ENCODE data around the gene TMEM132D.
A peak's percentile ranks its signal among the peaks of the same experiment; 100 is the strongest.

Gene TMEM132D

DNA sequence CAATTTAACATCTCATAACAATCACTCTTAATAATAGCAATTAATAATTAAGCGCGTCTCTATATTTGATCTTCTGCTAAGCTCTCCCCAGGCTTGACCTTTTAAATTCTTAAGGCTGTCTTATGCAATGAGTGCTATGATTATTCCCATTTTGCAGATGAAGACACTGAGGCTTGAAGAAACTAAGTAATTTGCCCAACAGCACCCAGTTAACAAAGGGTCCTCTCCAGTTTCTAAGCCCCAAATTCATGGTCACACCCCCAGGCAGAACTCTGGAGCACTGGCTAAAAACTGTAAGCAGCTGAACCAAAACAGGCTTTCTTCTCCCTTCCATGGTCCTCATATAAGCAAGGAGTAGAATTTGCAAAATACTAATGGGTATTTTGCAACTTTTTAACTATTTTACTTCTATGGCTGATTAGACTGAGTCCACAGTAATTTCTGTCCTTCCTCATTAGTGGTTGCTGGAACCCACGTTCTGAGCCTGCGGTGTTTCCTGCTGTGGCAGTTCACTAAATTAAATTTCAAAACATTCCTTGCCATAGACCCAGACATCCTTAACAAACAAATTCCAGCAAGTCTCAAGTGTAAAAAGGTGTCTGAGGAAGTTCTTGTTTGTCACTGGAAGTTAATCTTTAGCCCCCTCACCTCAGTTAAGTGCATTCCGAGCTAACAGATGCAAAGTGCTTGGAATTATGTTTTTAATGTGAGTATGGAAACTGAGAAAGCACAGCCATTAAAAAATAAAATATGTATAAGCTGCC lies 76.5 kb downstream of the TMEM132D start:
- no peak for FAIRE-seq
- DNase-seq (ENCODE audit: low spot score): no peak

DNA sequence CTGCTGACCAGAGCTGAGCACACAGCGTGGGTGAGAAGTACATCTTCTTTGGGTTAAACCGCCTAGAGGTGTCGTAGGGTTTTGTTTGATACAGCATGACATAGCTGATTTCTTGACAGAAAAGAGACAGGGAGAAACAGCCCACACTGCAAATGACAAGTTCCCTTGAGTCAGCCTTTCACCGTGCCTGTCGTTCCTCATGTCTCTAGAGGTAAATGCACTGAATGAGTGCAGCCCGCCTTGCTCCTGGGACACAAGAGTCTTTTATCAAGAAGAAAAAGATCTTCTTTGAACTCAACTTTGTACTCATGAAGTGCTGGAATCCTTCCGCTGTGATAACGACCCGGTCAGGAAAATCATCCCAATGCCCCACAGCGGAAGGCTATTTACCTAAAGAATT lies 77.6 kb downstream of the TMEM132D start:
- DNase-seq (ENCODE audit: low spot score) (no peak), FAIRE-seq (no peak)

DNA sequence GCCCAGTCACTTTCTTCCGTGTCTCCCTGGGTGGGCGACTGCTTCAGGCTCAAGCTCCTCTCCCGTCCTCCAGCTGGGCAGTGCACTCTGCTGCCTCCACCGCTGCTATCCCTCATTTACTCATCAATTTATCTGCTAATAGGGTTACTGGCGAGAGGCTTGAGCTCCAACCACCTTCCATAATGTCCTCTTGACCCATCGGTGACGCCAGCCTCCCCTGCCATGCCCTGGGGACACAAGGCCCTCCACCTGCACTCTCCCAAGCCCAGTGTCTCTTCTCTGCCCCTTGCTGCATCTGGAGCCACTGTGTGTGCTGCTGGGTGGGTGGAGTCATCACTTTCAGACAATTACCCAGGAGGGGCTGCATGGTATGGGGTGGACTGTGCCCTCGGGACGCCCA lies 78.5 kb downstream of the TMEM132D start:
- no peak for DNase-seq (ENCODE audit: low spot score)
- no peak for FAIRE-seq

DNA sequence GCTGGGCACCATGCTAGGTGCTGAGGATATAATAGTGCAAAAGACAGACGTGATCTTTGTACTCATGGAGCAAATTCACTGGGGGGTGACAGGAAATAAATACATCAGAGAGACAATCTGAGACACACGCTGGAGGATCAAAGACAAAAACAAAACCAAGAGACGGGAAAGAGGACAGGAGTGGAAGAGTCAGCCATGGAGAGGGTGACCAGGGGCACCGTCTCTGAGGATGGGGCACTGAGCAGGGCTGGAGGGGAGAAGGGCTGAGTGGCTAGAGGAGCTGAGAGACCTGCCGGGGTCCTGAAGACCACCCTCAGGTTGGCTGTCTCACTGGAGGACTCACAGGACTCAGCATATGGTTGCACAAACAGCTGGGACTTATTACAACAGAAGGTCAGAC lies 81.9 kb downstream of the TMEM132D start:
- no peak for FAIRE-seq
- DNase-seq (ENCODE audit: low spot score): no peak

DNA sequence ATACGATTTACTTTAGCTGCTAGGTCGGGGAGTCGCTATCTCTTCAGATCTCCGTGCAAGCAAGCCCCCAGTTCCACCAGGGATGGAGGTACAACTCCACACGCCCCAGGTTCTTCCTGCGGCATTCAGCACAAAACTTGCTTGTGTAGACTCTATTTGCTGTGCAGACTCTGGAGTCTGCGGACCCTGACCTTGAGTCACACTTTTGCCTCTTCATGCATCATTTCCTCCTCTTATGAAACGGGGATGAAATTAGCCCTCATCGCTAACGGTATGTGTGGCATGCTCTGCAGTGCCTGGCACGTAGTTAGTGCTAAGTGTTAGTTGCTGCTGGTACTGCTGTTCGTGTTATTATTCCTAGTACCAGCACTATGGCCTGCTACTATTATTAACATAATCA lies 84.4 kb downstream of the TMEM132D start:
- FAIRE-seq (peak; percentile 57), DNase-seq (ENCODE audit: low spot score) (peak; percentile 65)

DNA sequence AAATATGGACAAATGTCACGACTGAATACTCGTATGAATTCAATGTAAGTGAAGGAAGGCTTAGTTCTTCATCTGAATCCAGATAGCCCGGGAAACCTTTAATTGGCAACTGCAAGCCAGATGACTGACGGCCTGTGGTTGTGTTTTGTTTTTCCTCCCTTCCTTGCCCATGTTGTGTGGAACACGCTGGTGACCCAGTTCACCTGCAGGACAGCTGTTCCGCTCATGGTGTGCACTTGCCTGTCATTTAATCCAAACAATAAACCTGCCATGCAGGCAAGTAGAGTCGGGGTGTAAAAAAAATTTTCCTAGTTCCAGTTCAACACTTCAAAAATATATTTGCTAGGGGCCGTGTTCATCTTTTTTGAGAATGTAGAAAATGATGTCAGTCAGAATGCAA lies 88.0 kb downstream of the TMEM132D start:
- DNase-seq (ENCODE audit: low spot score) (no peak), FAIRE-seq (no peak)

DNA sequence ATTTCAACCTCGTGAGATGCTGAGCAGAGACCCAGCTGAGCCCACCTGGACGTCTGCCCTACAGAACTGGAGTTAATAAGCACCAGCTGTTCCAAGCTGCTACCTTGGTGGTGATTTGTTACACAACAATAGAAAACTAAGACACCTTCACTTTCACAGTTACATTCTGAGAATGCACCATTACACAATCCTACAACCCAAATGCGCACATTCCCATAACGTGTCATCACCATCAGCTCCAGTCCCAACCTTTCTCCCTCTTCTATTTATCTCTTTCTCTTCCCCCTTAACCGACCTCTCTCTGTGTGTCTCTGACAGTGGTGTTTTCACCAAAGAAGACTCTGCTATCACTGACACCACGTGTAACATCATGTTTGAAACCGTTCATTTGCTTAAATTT lies 91.9 kb downstream of the TMEM132D start:
- no peak for FAIRE-seq
- DNase-seq (ENCODE audit: low spot score): no peak

DNA sequence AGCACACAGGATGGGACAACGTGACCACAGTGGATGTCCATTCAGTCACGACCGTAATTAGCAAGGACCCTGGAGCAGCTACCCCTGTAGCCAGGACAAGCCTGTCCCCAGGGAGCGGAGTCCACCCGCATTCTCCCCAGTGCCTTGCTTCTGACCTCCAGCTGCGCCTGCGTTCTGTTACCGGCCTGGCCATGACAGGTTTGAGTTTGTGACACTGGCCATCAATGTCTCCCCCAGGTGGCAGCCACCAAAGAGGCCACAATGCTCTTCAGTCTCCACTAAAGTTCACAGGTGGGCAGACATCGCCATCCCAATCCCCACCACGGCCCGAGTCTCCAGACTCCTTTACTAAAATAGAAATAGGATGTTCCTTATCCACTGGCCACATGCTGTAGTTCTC lies 96.7 kb downstream of the TMEM132D start:
- no peak for FAIRE-seq
- no peak for DNase-seq (ENCODE audit: low spot score)

DNA sequence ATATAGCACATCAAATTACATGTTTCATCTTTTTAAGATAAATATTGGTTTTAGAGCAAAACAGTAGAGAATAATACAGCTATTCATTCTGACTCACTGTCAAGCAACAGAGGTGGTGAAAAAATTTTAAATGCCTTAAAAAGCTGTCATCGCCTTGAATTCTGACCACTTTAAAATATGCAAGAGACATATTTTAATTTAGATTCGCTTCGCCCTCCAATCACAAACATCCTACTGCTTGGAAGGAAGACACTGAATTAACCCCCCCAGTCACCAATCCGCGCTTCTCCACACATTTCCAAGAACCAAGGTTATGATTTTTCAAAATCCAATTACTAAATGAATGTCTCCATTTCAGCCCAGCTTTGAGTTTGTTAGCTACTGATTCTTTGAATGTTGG lies 112.4 kb downstream of the TMEM132D start:
- DNase-seq (ENCODE audit: low spot score) (no peak), FAIRE-seq (no peak)

DNA sequence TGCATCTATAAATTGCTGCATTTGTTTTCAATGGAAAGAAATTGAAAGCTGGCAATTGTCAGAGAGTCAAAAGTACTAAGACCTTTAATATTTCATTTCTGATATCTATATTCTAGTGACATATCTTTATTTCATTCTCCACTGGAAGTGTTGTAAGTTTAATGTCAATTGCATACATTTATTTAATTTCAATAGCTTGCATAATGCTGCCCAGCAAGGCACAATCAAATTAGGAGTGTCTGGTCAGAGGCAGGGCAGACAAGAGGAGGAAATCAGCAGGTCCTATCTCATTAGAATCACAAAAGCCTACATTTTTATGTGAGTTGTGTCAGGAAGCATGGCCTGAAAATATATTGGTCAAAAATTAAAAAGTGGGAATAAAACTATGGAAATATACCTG lies 112.9 kb downstream of the TMEM132D start:
- FAIRE-seq (no peak), DNase-seq (ENCODE audit: low spot score) (no peak)

DNA sequence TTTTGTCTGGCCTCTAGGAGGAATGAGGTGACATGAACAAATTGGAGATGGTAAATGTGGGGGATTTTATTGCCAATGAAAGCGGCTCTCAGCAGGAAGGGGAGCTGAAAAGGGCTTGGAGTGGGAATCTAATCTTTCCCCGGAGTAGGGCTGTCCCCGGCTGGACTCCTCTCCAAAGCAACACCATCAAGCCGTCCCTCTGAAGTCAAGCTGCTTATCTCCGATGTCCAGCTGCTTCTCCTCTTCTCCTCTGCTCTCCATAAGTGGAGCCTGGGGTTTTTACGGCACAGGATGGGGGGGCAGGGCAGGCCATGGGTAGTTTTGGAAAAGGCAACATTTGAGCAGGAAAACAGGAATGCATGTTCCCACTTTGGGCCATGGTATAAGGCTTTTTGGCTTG lies 113.5 kb downstream of the TMEM132D start:
- DNase-seq (ENCODE audit: low spot score): no peak
- no peak for FAIRE-seq

DNA sequence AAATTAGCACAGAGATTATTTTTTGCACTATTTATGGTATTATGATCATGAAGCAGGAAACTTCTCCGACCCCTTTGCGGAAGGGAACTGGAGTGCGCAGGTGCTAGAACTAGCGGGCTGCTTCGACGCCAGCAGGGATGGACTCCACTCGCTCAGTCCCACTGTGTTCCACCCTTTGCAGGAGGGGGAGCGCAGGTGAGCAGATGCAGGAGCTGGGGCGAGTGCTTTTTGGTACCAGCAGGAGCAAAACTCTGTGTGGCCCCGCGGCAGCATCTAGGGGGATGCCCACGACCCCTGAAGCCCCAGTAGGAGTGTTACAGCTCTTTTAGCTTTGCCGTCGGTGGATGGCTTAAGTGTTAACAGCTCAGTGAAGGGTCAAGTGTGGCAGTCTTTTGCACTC lies 113.9 kb downstream of the TMEM132D start:
- no peak for FAIRE-seq
- no peak for DNase-seq (ENCODE audit: low spot score)

DNA sequence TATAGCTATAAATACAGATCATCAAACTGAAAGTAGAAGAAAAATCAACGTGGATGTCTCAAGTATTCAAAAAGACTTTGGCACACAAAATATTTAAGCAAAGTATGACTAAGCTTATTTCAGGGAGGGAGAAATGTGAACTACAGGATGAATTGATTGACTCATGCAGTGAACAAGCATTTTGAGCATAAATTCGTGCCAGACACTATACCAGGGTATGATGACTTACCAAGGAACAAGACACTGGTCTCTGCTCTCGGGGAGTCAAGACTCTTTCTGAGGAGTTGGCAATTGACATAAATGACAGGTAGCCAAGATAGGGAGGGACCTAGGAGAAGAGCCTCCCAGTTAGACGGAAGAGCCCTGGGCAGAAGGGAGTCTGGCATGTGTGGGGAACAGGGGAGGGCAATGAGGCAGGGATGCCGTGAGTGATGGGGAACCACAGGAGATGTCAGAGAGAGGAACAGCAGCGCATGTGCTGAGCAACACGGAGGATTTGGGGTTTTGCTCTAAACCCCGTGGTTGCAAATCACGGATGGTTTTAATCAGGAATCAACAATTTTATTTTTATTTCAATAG lies 115.2 kb downstream of the TMEM132D start:
- FAIRE-seq (peak; percentile 39), DNase-seq (ENCODE audit: low spot score) (peak; percentile 61)

DNA sequence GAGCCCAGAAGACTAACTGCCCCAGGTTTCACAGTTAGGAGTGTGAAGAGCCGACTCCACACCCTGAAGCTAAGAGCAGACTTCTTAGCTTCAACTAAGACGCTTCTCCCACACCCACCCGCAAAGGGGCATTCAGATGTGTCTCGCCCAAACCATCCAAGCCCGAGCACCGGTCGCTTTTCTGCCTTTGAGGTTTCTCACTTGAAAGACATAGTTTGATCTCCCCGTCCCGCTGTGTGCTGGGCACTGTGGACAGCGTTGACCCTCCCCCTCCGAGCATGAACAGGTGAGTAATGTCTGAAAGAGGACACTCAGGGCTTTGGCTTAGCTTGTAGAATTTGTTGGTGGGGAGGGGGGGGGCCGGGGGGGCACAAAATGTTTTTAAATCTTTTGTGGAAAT lies 123.8 kb downstream of the TMEM132D start:
- FAIRE-seq (no peak), DNase-seq (ENCODE audit: low spot score) (no peak)

DNA sequence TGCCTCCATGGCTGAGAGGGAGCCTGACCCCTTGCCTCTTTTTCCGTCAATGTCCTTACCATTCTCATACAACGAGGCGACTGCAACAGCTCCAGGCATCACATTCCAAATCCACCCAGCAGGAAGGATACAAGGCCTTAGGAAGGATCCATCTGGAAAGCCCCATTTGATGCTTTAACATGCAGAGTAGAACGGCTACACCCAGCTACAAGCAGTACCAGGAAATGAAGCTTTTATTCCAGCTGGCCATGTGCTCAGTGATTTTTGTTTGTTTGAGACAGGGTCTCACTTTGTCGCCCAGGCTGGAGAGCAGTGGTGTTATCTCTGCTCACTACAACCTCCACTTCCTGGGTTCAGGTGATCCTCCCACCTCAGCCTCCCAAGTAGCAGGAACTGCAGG lies 124.8 kb downstream of the TMEM132D start:
- no peak for DNase-seq (ENCODE audit: low spot score)
- FAIRE-seq: no peak

DNA sequence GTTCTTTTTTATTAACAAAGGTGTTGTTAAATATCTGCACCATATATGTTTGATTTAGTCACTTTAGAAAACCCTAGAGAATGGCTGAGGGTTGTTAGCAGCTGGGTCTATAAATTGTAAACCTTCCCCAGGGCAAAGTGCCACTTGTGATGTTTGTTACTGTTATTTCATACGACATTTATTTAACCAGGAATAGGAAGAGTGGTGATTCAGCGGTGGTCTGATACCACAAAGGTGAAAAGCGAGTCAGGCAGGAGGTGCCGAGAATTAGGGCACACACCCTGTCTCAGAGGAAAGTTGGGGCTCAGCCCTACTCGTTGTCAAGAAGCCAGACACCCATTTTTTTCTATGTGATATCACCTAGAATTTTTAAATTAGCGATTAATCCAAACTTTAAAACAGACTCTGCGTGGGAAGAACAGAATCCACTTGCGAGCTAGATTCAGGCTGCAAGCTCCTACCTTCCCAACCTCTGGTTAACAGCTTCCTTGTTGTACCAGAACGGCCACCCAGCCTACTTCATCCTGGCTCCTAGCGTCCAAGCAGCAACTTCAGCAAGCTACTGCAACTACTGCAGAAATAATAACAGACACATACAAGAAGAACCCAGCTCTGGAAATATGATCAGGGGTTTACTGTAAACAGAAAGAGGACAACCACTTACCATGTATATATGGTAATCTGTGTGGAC lies 126.7 kb downstream of the TMEM132D start:
- no peak for DNase-seq (ENCODE audit: low spot score)
- no peak for FAIRE-seq

DNA sequence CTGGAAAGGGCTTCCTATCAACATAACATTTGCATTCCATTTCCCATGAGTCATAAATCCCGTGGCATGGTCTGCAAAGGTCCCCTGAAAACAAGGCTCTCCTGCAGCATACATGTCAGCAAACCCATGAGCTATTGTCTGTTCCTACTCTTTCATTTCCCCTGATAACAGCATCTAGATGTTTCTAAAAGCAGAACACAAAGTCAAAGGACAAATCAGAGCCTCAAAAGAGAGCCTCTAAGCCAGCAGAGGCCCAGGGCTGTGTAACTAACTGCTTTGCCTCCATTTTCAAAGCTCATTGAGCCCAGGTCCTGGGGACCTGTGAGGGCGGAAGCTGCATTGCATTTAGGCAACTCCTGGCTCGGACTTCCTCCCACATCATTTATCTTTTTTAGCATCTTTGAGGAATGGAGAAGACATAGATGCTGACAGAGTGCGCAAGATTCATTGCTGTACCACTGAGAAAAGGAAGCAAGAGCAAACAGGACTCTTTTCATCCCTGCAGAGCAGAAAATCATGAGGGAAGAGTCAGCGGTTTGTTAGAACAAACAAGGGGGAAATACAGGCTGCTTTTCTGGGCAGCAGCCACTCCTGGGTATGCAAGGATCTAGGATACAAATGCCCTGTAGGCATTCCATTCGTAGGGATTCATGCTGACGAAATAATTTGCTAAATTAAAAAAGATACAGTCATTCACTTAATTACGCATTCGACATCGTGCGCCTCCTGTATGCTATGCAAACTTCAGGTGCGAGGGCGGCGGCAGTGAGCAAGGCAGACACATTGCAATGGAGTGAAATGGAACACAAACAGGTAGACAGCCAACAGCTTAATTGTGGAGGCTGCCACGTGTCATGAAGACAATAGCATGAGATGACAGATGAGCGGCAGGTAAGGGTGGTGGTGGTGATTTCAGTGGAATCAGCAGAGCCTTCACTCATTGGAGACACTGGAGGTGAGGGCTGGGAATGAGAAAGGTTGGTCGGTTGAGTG lies 131.0 kb downstream of the TMEM132D start:
- FAIRE-seq (no peak), DNase-seq (ENCODE audit: low spot score) (peak; percentile 30)

DNA sequence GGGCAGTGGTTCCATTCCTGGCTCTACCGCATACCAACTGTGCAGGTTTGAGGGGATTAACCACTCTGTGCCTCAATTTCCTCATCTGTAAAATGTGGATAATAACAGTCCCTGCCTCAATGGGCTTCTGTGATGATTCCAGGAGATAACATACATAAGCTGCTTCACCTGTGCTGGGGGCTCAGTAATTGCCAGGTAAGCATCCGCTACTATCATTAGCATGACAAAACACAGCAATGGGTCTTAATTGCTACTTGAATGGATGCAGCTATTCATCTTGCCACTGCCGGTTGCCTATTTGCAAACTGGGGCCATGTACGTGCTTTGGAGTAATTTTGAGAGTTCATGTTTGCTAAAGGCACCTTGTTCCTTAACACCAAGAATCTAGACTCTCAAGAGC lies 132.6 kb downstream of the TMEM132D start:
- DNase-seq (ENCODE audit: low spot score) (no peak), FAIRE-seq (no peak)

DNA sequence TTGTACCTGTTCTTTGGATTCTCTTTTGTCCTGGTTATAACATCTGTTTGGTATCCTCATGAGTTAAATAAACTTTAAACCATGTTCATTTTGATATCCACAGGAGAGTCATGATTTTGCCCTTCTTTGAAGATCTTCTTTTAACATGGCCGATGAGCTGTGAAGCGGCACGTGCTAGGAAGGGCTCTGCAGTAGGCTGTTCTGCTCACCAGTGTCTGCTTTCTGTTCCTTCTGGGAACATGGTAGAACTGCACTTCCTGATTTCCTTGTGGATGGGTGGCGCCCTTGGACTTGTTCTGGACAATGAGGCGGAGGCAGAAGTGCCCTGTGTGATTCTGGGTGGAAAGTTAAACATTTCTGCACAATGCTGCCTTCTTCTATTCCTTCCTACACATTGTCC lies 138.1 kb downstream of the TMEM132D start:
- DNase-seq (ENCODE audit: low spot score): no peak
- FAIRE-seq: no peak

DNA sequence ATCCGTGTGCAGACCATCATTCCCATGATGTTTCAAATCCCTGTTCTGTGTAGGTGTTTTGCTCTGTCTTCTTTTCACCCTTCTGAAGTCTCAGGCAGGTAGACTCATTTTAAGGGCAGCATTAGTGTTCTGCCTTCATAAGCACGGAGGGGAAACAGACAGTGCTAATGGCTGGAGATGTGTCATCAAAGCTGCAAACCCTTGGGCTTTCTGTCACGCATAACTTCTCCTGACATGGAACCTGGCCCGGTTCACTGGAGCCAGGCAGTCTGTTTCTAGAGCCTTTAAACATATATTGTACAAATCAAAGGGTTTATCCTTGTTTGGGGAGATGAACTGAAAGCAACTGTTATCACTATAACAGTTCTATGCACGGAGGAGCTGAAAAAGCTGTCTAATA lies 141.4 kb downstream of the TMEM132D start:
- DNase-seq (ENCODE audit: low spot score): peak; percentile 71

DNA sequence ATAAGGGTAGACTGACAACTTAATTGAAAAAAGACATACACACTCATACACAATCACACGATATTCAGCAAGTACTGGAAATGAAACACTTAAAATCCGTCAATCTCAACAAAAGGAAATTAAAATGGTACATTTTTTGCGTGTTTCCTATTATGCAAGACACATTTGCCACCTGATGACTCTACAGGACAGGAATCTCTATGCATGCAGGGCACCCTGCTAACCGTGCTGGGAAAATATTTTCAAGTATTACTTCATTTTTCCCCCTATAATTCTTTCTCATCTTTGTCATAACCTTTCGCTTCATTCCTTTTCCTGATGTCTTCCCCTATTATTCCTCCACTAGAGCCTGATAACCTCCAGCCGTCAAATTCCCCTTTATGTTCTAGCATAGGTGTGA lies 150.2 kb downstream of the TMEM132D start:
- DNase-seq (ENCODE audit: low spot score) (peak; percentile 82), FAIRE-seq (peak; percentile 64)

More for the DNA sequence above, 141.4 kb downstream of the TMEM132D start:
- FAIRE-seq: peak; percentile 65

DNA sequence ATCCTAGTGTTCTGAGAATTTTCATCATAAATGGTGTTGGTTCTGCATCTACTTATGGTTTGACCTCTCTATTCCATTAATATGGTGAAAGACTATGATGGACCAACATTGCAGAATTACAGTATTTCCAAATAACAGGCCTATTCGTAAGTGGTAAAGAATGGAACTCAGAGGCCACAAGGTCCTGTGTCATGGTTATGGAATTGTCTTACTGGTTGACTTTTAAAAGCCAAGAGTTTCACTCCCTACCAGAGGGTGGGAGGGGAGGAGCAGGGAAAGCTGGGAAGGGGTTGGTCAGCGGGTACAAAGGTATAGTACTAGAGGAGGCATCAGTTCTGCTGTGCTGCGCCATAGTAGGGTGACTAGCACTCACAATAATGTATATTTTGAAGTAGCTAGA lies 153.4 kb downstream of the TMEM132D start:
- DNase-seq (ENCODE audit: low spot score) (no peak), FAIRE-seq (no peak)

Measured in RCC 7860 (cell line).